GM23338 (cell line): ENCODE measurements around the gene CCT5. TPM values are rescaled to one million over a fixed set of nuclear protein-coding genes. Genes with fewer than 3 reads are reported as not detected.

Experiments
- polyA plus RNA-seq: library from polyadenylated mRNA; unstranded; fragments of >200 nt; fragmentation: Nextera tagmentation; extraction: Ambion mirVana; gene quantifications from 2 replicates; pipeline ENCODE4 v1.2.1, GENCODE V29; 2016
- small RNA-seq: library from RNA; depleted of rRNA; stranded (forward); fragments of <200 nt; gene quantifications from one replicate; pipeline ENCODE3, GENCODE V24; 2014; ENCODE audit warnings: low replicate concordance
- total RNA-seq: library from RNA; depleted of rRNA; stranded (reverse); fragments of >200 nt; shearing (Covaris generic); gene quantifications from 2 replicates; pipeline ENCODE4 v1.2.3, GENCODE V29; 2014; rRNA removed

CCT5 gene
- total and polyA plus RNA-seq, 2 experiments from 2014 or later = 576 to 661 TPM

Small RNAs within 50 kb of the gene (small RNA-seq; reads per million reads assigned to genes)
- not detected for gene RF00019

Other genes with a start within 250 kb of the CCT5 start
- 19.3 and 22.9 TPM in 2 replicates for gene ATPSCKMT, start 392 bp upstream of the CCT5 start, total RNA-seq
- 8.9 and 10.0 TPM in 2 replicates for gene ATPSCKMT, start 392 bp upstream of the CCT5 start, polyA plus RNA-seq
- 13.2 and 23.3 TPM in 2 replicates for gene CMBL, start 57.6 kb downstream of the CCT5 start, total RNA-seq
- 23.5 and 24.1 TPM in 2 replicates for gene CMBL, start 57.6 kb downstream of the CCT5 start, polyA plus RNA-seq
- gene MARCHF6, start 103.4 kb downstream of the CCT5 start, total RNA-seq = 72.7 and 77.5 TPM in 2 replicates
- gene MARCHF6, start 103.4 kb downstream of the CCT5 start, polyA plus RNA-seq = 50.9 and 70.8 TPM in 2 replicates
- gene ROPN1L, start 191.6 kb downstream of the CCT5 start, total RNA-seq = 1.0 TPM in 1 of 2 replicates, not detected in the other
- 0.57 TPM in 1 of 2 replicates, not detected in the other for gene ROPN1L, start 191.6 kb downstream of the CCT5 start, polyA plus RNA-seq